ACC112 (cell line): ENCODE measurements around the gene ELOVL7.
"Not testable (repeated sequence)": the region's sequence is repeated elsewhere in the genome, so short reads cannot be mapped to it uniquely, and the experiment has no call there.

ENCODE experiments used
- H2AFZ ChIP-seq: fragments of 200-600 bp; sonication (generic); one replicate; pipeline ENCODE4 v1.6.0; 2017; ENCODE audit warnings: antibody characterized with exemption, low read length; ENCODE audit not compliant: unreplicated experiment
- H3K27ac ChIP-seq: fragments of 200-600 bp; sonication (generic); 2 replicates; pipeline ENCODE4 v1.5.1; 2014; ENCODE audit warnings: low read depth, mild to moderate bottlenecking, antibody characterized with exemption, low read length, moderate library complexity
- H3K27me3 ChIP-seq: fragments of 200-600 bp; sonication (generic); 2 replicates; pipeline ENCODE4 v1.6.1; 2014; ENCODE audit warnings: mild to moderate bottlenecking, antibody characterized with exemption, low read length, moderate library complexity, mixed read lengths; ENCODE audit not compliant: insufficient read depth
- H3K36me3 ChIP-seq: fragments of 200-600 bp; sonication (generic); 2 replicates; pipeline ENCODE4 v1.6.1; 2016; ENCODE audit warnings: mild to moderate bottlenecking, antibody characterized with exemption, low read length, moderate library complexity, mixed read lengths; ENCODE audit not compliant: insufficient read depth
- H3K4me1 ChIP-seq: fragments of 200-600 bp; sonication (generic); one replicate; pipeline ENCODE4 v1.6.1; 2016; ENCODE audit warnings: low read length, mixed read lengths; ENCODE audit not compliant: insufficient read depth, unreplicated experiment, control insufficient read depth
- H3K4me3 ChIP-seq: fragments of 200-600 bp; sonication (generic); 2 replicates; pipeline ENCODE4 v1.5.1; 2014; ENCODE audit warnings: mild to moderate bottlenecking, low read depth, low read length
- H3K79me2 ChIP-seq: fragments of 200-600 bp; sonication (generic); one replicate; pipeline ENCODE4 v1.6.0; 2016; ENCODE audit warnings: low read length; ENCODE audit not compliant: control insufficient read depth, unreplicated experiment, insufficient read depth

The ELOVL7 gene

DNA sequence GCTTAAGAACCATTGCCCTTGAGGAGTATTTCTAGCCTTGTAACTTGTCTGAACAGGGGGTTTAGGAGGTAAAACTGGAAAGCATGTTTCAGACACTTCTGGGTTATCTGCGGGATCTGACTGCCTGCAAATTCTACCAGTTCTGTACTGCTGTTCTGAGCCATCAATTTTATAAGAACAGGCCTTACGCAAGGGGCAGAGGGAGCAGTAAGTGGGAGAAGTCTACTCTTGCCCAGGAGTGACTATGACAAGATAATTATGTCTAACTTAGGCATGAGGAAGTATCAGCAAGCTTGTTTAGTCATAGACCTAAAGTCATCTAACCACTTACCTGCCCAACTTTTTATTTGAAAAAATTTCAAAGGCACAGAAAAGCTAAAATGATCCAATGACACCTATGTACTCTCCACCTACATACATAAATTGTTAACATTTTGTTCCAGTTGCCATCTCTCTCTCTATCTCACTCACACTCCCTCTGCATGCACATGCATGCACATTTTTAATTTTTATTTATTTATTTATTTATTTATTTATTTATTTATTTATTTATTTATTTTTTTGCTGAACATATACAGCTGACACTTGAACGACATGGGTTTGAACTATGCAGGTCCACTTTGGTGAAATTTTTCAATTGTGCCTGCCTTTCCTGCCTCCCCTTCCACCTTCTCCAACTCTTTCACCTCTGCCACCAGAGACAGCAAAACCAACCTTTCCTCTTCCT, 125.7 kb downstream of the ELOVL7 start:
- Histone ChIP-seq H3K4me1 (no peaks in the 10 kb centered on the region), H3K27me3 (peaks cover 9% of the 10 kb centered on the region), H3K27ac (no peak overlapping the region), H2AFZ (no peak overlapping the region), H3K79me2 (no peaks in the 10 kb centered on the region), H3K4me3 (no peak overlapping the region), H3K36me3 (no peaks in the 10 kb centered on the region)

DNA sequence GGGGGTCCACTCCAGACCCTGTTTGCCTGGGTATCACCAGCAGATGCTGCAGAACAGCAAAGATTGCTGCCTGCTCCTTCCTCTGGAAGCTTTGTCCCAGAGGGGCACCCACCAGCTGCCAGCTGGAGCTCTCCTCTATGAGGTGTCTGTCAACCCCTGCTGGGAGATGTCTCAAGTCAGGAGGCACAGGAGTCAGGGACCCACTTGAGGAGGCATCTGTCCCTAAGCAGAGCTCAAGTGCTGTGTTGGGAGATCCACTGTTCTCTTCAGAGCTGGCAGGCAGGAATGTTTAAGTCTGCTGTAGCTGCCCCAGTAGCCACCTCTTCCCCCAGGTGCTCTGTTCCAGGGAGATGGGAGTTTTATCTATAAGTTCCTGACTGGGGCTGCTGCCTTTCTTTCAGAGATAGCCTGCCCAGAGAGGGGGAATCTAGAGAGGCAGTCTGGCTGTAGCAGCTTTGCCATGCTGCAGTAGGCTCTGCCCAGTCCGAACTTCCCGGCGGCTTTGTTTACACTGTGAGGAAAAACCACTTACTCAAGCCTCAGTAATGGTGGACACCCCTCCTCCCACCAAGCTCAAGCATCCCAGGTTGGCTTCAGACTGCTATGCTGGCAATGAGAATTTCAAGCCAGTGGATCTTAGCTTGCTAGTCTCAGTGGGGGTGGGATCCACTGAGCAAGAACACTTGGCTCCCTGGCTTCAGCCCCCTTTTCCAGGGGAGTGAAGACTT, 128.7 kb downstream of the ELOVL7 start:
- not testable (repeated sequence) for H3K36me3 ChIP-seq, H3K79me2 ChIP-seq, H2AFZ ChIP-seq, H3K4me3 ChIP-seq, H3K27ac ChIP-seq, H3K4me1 ChIP-seq
- H3K27me3 ChIP-seq: peaks cover 20% of the 10 kb centered on the region

DNA sequence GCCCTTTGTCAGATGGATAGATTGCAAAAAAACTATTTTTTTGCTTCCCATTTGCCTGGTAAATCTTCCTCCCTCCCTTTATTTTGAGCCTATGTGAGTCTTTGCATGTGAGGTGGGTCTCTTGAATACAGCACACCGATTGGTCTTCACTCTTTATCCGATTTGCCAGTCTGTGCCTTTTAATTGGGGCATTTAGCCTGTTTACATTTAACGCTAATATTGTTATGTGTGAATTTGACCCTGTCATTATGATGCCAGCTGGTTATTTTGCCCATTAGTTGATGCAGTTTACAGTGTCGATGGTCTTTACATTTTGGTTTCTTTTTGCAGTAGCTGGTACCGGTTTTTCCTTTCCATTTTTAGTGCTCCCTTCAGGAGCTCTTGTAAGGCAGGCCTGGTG, 131.1 kb downstream of the ELOVL7 start:
- no peaks in the 10 kb centered on the region for H3K4me1 ChIP-seq
- H3K36me3 ChIP-seq: no peaks in the 10 kb centered on the region
- peaks cover 12% of the 10 kb centered on the region; the same call in 1 of the 2 replicates for H3K27me3 ChIP-seq
- H2AFZ ChIP-seq: no peak overlapping the region
- no peaks in the 10 kb centered on the region for H3K79me2 ChIP-seq
- no peak overlapping the region for H3K4me3 ChIP-seq
- no peak overlapping the region for H3K27ac ChIP-seq

DNA sequence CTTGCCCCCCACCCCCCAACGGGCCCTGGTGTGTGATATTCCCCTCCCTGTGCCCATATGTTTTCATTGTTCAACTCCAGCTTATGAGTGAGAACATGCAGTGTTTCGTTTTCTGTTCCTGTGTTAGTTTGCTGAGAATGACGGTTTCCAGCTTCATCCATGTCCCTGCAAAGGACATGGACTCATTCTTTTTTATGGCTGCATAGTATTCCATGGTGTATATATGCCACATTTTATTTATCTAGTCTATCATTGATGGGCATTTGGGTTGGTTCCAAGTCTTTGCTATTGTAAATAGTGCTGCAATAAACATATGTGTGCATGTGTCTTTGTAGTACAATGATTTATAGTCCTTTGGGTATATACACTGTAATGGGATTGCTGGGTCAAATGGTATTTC, 132.2 kb downstream of the ELOVL7 start:
- H3K27me3 ChIP-seq: peaks cover 12% of the 10 kb centered on the region; the same call in 1 of the 2 replicates
- H3K27ac ChIP-seq, H3K4me1 ChIP-seq, H3K36me3 ChIP-seq, H3K4me3 ChIP-seq, H3K79me2 ChIP-seq, H2AFZ ChIP-seq: not testable (repeated sequence)

DNA sequence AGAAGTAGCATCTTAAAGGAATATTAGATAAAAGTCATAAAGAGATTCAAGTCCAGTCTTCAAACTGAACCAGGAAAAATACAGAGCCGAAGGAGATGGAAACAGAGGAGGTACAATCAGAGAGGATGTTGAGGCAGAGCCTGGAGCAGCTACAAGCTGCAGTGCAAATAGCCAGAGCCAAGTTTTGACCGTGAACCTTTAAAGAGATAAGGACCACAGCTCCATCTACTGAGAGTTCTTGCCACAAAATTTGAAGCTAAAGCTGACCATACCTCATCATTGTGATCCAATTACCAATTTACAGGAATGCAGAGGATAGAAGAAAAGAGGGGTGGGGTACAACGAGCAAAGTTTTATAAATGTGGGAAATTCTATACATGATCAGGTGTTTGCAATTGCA, 133.7 kb downstream of the ELOVL7 start:
- Histone ChIP-seq H3K27me3 (peaks cover 12% of the 10 kb centered on the region; the same call in 1 of the 2 replicates), H3K27ac (no peak overlapping the region), H3K4me1 (no peaks in the 10 kb centered on the region), H3K79me2 (no peaks in the 10 kb centered on the region), H2AFZ (no peak overlapping the region), H3K36me3 (no peaks in the 10 kb centered on the region), H3K4me3 (no peak overlapping the region)

DNA sequence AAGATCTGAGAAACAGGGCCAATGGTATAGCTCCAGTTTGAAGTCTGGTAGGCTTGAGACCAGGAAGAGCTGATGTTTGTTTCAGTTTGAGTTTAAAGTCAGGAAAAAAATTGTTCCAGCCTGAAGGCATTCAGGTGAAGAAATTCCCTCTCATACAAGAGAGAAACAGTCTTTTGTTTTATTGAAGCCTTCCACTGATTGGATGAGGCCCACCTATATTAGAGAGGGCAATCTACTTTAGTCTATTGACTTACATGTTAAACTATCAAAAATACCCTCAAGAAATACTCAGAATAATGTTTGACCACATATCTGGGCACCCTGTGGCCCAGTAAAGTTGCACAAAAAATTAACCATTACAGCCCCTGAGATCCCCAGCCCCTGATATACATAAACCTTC, 138.9 kb downstream of the ELOVL7 start:
- Histone ChIP-seq H3K4me1 (peaks cover 5% of the 10 kb centered on the region), H3K27ac (no peak overlapping the region), H3K79me2 (no peaks in the 10 kb centered on the region), H2AFZ (no peak overlapping the region), H3K36me3 (no peaks in the 10 kb centered on the region), H3K4me3 (no peak overlapping the region), H3K27me3 (peaks cover 3% of the 10 kb centered on the region; the same call in 1 of the 2 replicates)

DNA sequence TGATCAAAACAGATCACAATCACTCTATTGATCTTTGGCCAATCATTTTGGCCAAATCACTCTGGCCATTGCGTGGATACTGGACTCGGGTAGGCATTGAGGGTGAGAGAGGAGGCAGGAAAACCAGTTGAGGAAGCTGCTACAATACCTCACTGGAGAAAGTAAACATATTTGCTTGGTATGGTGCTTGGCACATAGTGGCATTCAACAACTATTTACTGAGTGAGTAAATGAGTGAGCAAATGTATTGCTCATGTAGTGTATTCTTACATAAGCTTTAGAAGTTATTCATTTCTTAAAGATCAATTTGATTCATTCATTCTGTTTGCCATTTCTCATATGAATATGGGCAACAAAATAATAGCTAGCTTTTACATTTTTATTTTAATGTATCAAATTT, 140.1 kb downstream of the ELOVL7 start:
- Histone ChIP-seq H3K4me1 (peaks cover 6% of the 10 kb centered on the region), H2AFZ (no peak overlapping the region), H3K27ac (no peak overlapping the region), H3K79me2 (peaks cover 2% of the 10 kb centered on the region), H3K4me3 (no peak overlapping the region), H3K27me3 (peaks cover 3% of the 10 kb centered on the region; the same call in 1 of the 2 replicates), H3K36me3 (no peaks in the 10 kb centered on the region)
